Nephron (organoid): ENCODE measurements around the gene LSM10.

Experiments
- H3K27ac Mint-ChIP-seq, 3 experiments: 2 replicates each; pipeline ENCODE4 v1.8.0; 2020; ENCODE audit warnings: mixed read lengths in 3 of 3, mild to moderate bottlenecking in 2 of 3, moderate library complexity in 1 of 3
- H3K27me3 Mint-ChIP-seq: 2 replicates; pipeline ENCODE4 v1.8.0; 2021; ENCODE audit warnings: low read depth, mild to moderate bottlenecking, moderate library complexity, mixed read lengths
- H3K36me3 Mint-ChIP-seq: 2 replicates; pipeline ENCODE4 v1.8.0; 2020; ENCODE audit warnings: low read depth, mixed read lengths
- H3K4me1 Mint-ChIP-seq: 2 replicates; pipeline ENCODE4 v1.8.0; 2020; ENCODE audit warnings: mixed read lengths
- H3K4me3 Mint-ChIP-seq, 3 experiments: 2 replicates each; pipeline ENCODE4 v1.8.0; 2020; ENCODE audit warnings: mild to moderate bottlenecking in 3 of 3, mixed read lengths in 3 of 3, moderate library complexity in 2 of 3
- H3K9me3 Mint-ChIP-seq: 2 replicates; pipeline ENCODE4 v1.8.0; 2020; ENCODE audit warnings: mixed read lengths
- CTCF ChIP-seq, 3 experiments: fragments of 200-600 bp; sonication (generic); IDR thresholded peaks; one replicate each; pipeline ENCODE4 v1.5.0; 2021; ENCODE audit warnings: antibody characterized with exemption in 3 of 3; ENCODE audit not compliant: unreplicated experiment in 3 of 3

Gene LSM10

DNA sequence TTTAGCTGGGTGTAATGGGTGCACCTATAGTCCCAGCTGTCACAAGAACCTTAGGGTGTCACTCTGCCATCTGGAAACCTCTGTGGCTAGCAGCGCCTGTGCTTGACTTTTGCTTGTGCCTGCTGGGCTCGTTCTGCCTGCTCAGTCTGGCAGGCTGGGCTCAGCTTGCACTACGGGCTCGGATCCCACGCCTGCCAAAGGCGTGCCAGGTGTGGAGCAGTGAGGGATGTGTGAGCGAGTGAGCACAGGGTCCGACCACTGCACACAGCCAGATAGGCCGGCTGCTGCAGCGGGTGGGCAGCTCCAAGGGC is 2.8 kb upstream of the LSM10 start:
- Mint-ChIP-seq H3K9me3 (no peaks in the 10 kb centered on the region), H3K27me3 (no peaks in the 10 kb centered on the region), H3K27ac (peak overlapping the region; percentile 98 to 100 (median 99)), H3K4me1 (peaks cover 30% of the 10 kb centered on the region), H3K36me3 (peaks cover 4% of the 10 kb centered on the region), H3K4me3 (peak overlapping the region; percentile 93 to 97 (median 94))
- no peak for TF ChIP-seq CTCF (IDR thresholded peaks at IDR 0.05; ENCODE audit: unreplicated experiment in 3 of 3)

GRCh38 chr1:36398370-36398977 is 766 bp upstream of the LSM10 start:
- H3K4me1 Mint-ChIP-seq = peaks cover 30% of the 10 kb centered on the region

GRCh38 chr1:36397083-36397377 is 678 bp downstream of the LSM10 start:
- Mint-ChIP-seq H3K9me3 (no peaks in the 10 kb centered on the region), H3K4me3 (peak overlapping the region; percentile 95 to 97 (median 96)), H3K36me3 (peaks cover 10% of the 10 kb centered on the region), H3K27me3 (no peaks in the 10 kb centered on the region), H3K4me1 (peaks cover 24% of the 10 kb centered on the region), H3K27ac (peak overlapping the region; percentile 89 to 94 (median 92))
- no peak for TF ChIP-seq CTCF (IDR thresholded peaks at IDR 0.05; ENCODE audit: unreplicated experiment in 3 of 3)

More at GRCh38 chr1:36398370-36398977, 766 bp upstream of the LSM10 start:
- TF ChIP-seq CTCF (IDR thresholded peaks at IDR 0.05; ENCODE audit: unreplicated experiment in 3 of 3) = no peak
- Mint-ChIP-seq H3K27me3 (no peaks in the 10 kb centered on the region), H3K9me3 (no peaks in the 10 kb centered on the region), H3K36me3 (no peaks in the 10 kb centered on the region), H3K27ac (peak overlapping the region; percentile 89 to 94 (median 92)), H3K4me3 (peak overlapping the region; percentile 95 to 97 (median 96))

GRCh38 chr1:36396359-36396758 is 1.3 kb downstream of the LSM10 start:
- H3K4me3 Mint-ChIP-seq = peak overlapping the region; percentile 95 to 97 (median 96)
- H3K27me3 Mint-ChIP-seq = no peaks in the 10 kb centered on the region
- TF ChIP-seq CTCF (IDR thresholded peaks at IDR 0.05; ENCODE audit: unreplicated experiment in 3 of 3) = no peak
- H3K9me3 Mint-ChIP-seq = no peaks in the 10 kb centered on the region
- H3K4me1 Mint-ChIP-seq = peaks cover 24% of the 10 kb centered on the region
- H3K36me3 Mint-ChIP-seq = peaks cover 16% of the 10 kb centered on the region
- H3K27ac Mint-ChIP-seq = no peak overlapping the region

DNA sequence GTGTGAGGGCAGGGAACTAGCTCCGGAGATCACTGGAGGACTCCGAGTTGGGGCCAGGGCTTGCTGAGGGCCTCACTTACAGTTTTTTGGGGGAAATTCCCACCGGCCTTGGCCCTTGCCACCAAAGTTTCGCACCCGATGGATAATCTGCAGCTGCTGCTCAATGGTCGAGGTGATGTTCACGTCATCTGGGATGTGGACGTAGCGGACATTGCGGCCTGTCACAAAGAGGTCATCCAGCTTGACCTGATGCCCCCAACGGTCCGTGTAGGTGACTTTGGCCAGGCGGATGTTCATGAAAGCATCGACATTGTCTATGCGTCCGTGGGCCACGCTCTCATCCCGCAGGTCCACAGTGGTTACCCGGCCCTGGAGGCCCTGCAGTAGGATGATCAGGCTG is 4.0 kb downstream of the LSM10 start:
- H3K9me3 Mint-ChIP-seq = no peaks in the 10 kb centered on the region
- no peaks in the 10 kb centered on the region for H3K27me3 Mint-ChIP-seq
- TF ChIP-seq CTCF (IDR thresholded peaks at IDR 0.05; ENCODE audit: unreplicated experiment in 3 of 3) = no peak
- no peak overlapping the region for H3K27ac Mint-ChIP-seq
- H3K4me1 Mint-ChIP-seq = peaks cover 24% of the 10 kb centered on the region
- no peak overlapping the region for H3K4me3 Mint-ChIP-seq
- H3K36me3 Mint-ChIP-seq = peaks cover 27% of the 10 kb centered on the region

DNA sequence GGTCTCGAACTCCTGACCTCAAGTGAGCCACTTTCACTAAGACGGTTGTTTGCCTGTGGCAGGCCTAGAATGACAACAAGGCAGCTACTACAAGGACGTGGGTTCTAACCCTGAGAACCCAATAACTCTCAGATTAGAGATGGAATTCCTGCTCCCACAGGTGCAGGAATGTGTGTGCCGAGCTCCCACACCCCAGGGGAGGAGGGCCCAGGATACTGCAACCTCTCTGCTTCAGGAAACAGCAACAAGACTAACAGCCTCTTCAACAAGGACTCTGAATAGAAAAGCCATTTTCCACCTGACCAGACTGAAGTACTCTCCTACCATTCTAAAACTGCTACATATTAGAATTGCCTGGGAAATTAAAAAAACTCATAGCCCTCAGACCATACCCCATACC is 4.9 kb downstream of the LSM10 start:
- H3K4me1 Mint-ChIP-seq = peaks cover 22% of the 10 kb centered on the region
- no peaks in the 10 kb centered on the region for H3K9me3 Mint-ChIP-seq
- H3K4me3 Mint-ChIP-seq = peak overlapping the region in 1 of 3 experiments; percentile 23
- peak overlapping the region in 1 of 3 experiments; percentile 70 for H3K27ac Mint-ChIP-seq
- peaks cover 27% of the 10 kb centered on the region for H3K36me3 Mint-ChIP-seq
- no peaks in the 10 kb centered on the region for H3K27me3 Mint-ChIP-seq
- TF ChIP-seq CTCF (IDR thresholded peaks at IDR 0.05; ENCODE audit: unreplicated experiment in 3 of 3) = no peak
